ENCODE data around the gene RPS16.

Gene RPS16

DNA sequence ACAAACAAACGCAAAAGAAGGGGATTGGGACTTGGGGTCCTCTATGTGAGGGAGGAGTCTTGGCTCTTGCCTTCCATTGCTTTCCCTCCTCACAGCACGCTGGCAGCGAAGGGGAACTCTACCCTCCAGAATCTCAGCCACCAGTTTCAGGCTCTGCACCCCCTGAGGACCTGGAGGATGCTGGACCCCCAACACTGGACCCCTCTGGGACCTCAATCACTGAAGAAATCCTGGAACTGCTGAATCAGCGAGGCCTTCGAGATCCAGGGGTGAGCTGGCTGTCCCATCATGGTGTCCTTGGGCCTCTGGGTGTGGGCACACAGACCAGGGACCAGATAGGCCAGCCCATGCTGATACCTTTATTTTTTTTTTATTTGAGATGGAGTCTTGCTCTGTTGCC, 13.7 kb downstream of the RPS16 start:
- no peaks in the 10 kb centered on the region for H3K79me2 ChIP-seq (ENCODE audit: insufficient read depth, low read depth)
- TF ChIP-seq, protein P1, sequence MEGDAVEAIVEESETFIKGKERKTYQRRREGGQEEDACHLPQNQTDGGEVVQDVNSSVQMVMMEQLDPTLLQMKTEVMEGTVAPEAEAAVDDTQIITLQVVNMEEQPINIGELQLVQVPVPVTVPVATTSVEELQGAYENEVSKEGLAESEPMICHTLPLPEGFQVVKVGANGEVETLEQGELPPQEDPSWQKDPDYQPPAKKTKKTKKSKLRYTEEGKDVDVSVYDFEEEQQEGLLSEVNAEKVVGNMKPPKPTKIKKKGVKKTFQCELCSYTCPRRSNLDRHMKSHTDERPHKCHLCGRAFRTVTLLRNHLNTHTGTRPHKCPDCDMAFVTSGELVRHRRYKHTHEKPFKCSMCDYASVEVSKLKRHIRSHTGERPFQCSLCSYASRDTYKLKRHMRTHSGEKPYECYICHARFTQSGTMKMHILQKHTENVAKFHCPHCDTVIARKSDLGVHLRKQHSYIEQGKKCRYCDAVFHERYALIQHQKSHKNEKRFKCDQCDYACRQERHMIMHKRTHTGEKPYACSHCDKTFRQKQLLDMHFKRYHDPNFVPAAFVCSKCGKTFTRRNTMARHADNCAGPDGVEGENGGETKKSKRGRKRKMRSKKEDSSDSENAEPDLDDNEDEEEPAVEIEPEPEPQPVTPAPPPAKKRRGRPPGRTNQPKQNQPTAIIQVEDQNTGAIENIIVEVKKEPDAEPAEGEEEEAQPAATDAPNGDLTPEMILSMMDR (conservative IDR thresholded peaks at IDR 0.05; ENCODE audit: low read depth, low read length), result no peak
- no peaks in the 10 kb centered on the region for H3K36me3 ChIP-seq (ENCODE audit: insufficient read depth)
- no peaks in the 10 kb centered on the region for H4K20me1 ChIP-seq (ENCODE audit: insufficient read depth)
- no peak overlapping the region for H3K4me2 ChIP-seq
- no peak overlapping the region for H2AFZ ChIP-seq (ENCODE audit: low read depth)
- H3K4me3 ChIP-seq (IDR thresholded peaks at IDR 0.05; ENCODE audit: insufficient read depth, low read depth, low read length), result no peak overlapping the region
- no peaks in the 10 kb centered on the region for H3K27me3 ChIP-seq (ENCODE audit: insufficient read depth, low read depth)
- no peak overlapping the region for H3K27ac ChIP-seq
- H3K9ac ChIP-seq, result no peak overlapping the region
- no peaks in the 10 kb centered on the region for H3K4me1 ChIP-seq (ENCODE audit: low read depth, poor library complexity, severe bottlenecking)

DNA sequence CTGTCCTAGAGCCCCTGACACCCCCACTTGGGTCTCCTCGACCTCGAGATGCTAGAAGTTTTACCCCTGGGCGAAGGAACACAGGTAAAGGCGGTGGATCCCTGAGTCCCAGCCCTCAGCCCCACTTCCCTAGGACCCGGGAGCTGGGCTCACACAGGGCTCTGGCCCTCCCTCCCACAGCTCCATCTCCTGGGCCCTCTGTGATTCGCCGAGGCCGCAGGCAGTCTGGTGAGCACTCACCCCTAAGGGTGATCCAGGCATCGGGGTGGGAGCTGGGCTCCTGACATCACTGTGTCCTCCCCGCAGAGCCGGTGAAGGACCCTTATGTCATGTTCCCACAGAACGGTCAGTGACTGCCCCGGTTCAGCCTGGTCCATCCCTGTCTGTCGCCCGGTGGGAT, 15.0 kb downstream of the RPS16 start:
- no peak overlapping the region for H3K9ac ChIP-seq
- H2AFZ ChIP-seq (ENCODE audit: low read depth), result no peak overlapping the region
- no peak overlapping the region for H3K4me2 ChIP-seq
- H3K79me2 ChIP-seq (ENCODE audit: insufficient read depth, low read depth), result no peaks in the 10 kb centered on the region
- H3K27me3 ChIP-seq (ENCODE audit: insufficient read depth, low read depth), result no peaks in the 10 kb centered on the region
- no peak overlapping the region for H3K4me3 ChIP-seq (IDR thresholded peaks at IDR 0.05; ENCODE audit: insufficient read depth, low read depth, low read length)
- H3K27ac ChIP-seq, result no peak overlapping the region
- H3K4me1 ChIP-seq (ENCODE audit: low read depth, poor library complexity, severe bottlenecking), result no peaks in the 10 kb centered on the region
- H3K36me3 ChIP-seq (ENCODE audit: insufficient read depth), result no peaks in the 10 kb centered on the region
- TF ChIP-seq, protein P1 (conservative IDR thresholded peaks at IDR 0.05; ENCODE audit: low read depth, low read length), result no peak
- no peaks in the 10 kb centered on the region for H4K20me1 ChIP-seq (ENCODE audit: insufficient read depth)

DNA sequence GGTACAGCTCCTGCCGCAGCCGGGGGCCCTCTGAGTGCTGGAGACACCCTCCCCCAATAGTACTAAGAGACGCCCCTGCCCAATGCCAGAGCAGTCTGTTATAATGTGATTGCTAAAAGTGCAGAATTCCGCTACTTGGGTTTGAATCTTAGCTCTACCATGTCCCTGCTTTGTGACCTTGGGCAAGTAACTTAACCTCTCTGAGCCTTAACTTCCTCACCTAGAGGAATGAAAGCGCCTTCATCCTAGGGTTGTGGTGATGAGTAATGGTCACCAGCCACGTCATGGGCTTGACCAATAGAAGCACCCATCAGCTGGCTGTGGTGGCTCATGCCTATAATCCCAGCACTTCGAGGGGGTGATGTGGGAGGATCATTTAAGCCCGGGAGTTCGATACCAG, 16.7 kb downstream of the RPS16 start:
- Histone ChIP-seq H3K4me2 (no peak overlapping the region), H3K36me3 (ENCODE audit: insufficient read depth) (no peaks in the 10 kb centered on the region), H4K20me1 (ENCODE audit: insufficient read depth) (no peaks in the 10 kb centered on the region), H3K27me3 (ENCODE audit: insufficient read depth, low read depth) (no peaks in the 10 kb centered on the region), H3K27ac (no peak overlapping the region), H3K4me3 (IDR thresholded peaks at IDR 0.05; ENCODE audit: insufficient read depth, low read depth, low read length) (no peak overlapping the region), H3K79me2 (ENCODE audit: insufficient read depth, low read depth) (no peaks in the 10 kb centered on the region), H3K9ac (no peak overlapping the region), H2AFZ (ENCODE audit: low read depth) (no peak overlapping the region), H3K4me1 (ENCODE audit: low read depth, poor library complexity, severe bottlenecking) (no peaks in the 10 kb centered on the region)
- TF ChIP-seq, protein P1 (conservative IDR thresholded peaks at IDR 0.05; ENCODE audit: low read depth, low read length), result no peak

DNA sequence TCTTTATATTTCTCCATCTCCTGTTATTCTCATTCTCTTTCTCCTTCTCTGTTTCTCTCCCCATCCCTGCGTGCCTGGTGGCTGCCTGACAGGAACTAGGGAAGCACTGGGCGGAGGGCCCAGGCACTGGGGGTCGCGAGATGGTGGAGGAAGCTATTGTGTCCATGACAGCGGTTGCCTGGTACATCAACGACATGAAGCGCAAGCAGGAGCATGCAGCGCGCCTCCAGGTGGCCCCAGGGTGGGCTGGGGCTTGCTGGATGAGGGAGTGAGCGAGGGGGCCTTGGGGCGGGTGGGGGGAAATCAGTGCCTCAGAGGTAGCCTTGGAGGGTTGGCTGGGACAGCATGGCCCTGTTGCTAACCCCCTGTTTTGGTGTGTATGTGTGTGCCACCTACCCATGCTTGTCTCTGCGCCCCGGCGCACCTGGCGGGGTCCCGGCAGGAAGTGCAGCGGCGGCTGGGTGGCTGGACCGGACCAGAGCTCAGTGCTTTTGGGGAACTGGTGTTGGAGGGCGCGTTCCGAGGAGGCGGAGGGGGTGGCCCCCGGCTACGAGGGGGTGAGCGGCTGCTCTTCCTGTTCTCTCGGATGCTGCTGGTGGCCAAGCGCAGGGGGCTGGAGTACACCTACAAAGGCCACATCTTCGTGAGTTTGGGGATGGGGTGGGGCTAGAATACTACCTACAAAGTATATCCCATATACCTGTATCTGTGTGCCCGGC, 18.1 kb downstream of the RPS16 start:
- no peaks in the 10 kb centered on the region for H3K36me3 ChIP-seq (ENCODE audit: insufficient read depth)
- no peak overlapping the region for H3K4me3 ChIP-seq (IDR thresholded peaks at IDR 0.05; ENCODE audit: insufficient read depth, low read depth, low read length)
- no peaks in the 10 kb centered on the region for H3K4me1 ChIP-seq (ENCODE audit: low read depth, poor library complexity, severe bottlenecking)
- TF ChIP-seq, protein P1 (conservative IDR thresholded peaks at IDR 0.05; ENCODE audit: low read depth, low read length), result no peak
- H3K27ac ChIP-seq, result no peak overlapping the region
- H2AFZ ChIP-seq (ENCODE audit: low read depth), result no peak overlapping the region
- H3K79me2 ChIP-seq (ENCODE audit: insufficient read depth, low read depth), result no peaks in the 10 kb centered on the region
- no peaks in the 10 kb centered on the region for H3K27me3 ChIP-seq (ENCODE audit: insufficient read depth, low read depth)
- H3K4me2 ChIP-seq, result no peak overlapping the region
- no peak overlapping the region for H3K9ac ChIP-seq
- H4K20me1 ChIP-seq (ENCODE audit: insufficient read depth), result no peaks in the 10 kb centered on the region
